Fibroblast of pulmonary artery (primary cell): Measurements from ENCODE around the gene CAMK4.
A peak's percentile ranks its signal among the peaks of the same experiment; 100 is the strongest.

Source experiments
- DNase-seq: peaks from one replicate; pipeline ENCODE4 v3.0.0-alpha.2; 2010; ENCODE audit warnings: low read depth
- H3K4me3 ChIP-seq: replicated peaks from 2 replicates; pipeline ENCODE4 v1.5.1; 2011; ENCODE audit warnings: low read depth, mild to moderate bottlenecking, control low read depth, low read length, moderate library complexity
- CTCF ChIP-seq: IDR thresholded peaks from 2 replicates; pipeline ENCODE4 v1.5.1; 2011; ENCODE audit warnings: mild to moderate bottlenecking, control low read depth, low read length, inconsistent platforms; ENCODE audit errors: missing control alignments

The CAMK4 gene

DNA sequence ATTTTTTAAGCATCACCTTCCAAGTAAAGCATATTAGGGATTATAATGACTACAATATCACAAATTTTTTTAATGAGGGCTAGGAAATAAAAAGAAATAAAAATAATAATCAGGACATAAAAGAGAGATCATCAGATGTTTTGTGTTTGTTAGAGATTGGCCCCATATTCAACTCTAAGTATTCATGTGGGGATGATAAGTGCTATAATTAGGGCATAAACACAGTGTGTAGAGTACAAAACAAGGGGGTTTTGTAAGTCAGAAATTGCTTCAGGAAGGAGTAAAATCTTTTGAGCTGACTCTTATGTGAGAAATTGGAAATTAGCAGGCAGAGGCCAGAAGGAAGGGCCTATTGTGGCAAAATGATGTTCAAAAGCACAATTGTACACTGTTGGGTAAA, 160.9 kb downstream of the CAMK4 start:
- TF ChIP-seq CTCF, result no peak
- no peak overlapping the region for H3K4me3 ChIP-seq
- no peak for DNase-seq

GRCh38 chr5:111385970-111386831, 162.0 kb downstream of the CAMK4 start:
- DNase-seq, result no peak
- no peak overlapping the region for H3K4me3 ChIP-seq
- TF ChIP-seq CTCF, result no peak

GRCh38 chr5:111386832-111387162, 162.6 kb downstream of the CAMK4 start:
- no peak for TF ChIP-seq CTCF
- no peak for DNase-seq
- no peak overlapping the region for H3K4me3 ChIP-seq

GRCh38 chr5:111387361-111387760, 163.2 kb downstream of the CAMK4 start:
- no peak for DNase-seq
- no peak overlapping the region for H3K4me3 ChIP-seq

DNA sequence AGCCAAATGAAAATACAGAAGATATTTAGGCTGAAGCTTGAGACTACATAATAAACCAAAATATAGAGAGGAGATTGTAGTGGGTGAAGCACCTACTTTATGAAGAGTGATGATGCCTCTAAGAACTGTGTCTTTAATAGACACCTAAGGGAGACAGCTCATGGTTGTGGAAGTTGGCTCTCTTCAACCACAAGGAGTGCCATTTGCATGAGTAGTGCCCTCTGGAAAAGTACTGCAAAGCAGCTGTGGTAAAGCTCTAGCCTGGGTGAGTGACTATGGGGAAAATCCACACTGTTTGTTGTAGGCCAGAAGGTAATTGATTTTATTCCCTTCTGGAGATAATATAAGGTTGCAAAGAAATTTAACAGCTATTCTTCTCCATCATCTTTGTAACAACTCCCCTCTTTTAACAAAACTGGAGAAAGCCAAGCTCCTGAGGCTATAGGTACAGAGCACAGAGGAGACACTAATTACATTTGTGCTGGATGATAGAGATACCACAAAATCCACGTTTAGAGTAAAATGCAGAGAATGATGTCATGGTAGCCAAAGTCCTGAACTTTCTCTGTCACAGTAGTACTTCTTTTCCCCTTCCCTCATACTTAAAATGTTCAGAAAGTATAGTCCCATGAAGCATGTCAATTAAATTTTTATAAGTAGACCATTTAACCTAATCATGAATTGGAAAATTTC, 165.4 kb downstream of the CAMK4 start:
- H3K4me3 ChIP-seq, result no peak overlapping the region
- peak; percentile 30 for DNase-seq
- no peak for TF ChIP-seq CTCF

More at GRCh38 chr5:111387361-111387760, 163.2 kb downstream of the CAMK4 start:
- TF ChIP-seq CTCF, result no peak

DNA sequence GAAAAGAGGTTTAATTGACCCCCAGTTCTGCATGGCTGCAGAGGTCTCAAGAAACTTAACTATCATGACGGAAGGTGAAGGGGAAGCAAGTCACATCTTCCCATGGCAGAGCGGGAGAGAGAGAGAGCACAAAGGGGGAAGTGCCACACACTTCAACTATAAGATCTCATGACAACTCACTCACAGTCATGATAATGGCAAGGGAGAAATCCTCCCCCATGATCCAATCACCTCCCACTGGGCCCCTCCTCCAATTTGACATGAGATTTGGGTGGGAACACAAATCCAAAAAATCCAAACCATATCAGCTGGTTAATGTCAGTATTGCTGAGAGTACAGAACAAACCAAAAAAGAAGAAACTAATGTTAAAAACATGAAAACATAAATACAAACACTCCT, 168.0 kb downstream of the CAMK4 start:
- no peak for DNase-seq
- H3K4me3 ChIP-seq, result no peak overlapping the region
- TF ChIP-seq CTCF, result no peak
